HG03565 (cell line): ENCODE data around the gene MMP24.

Experiments used
- ATAC-seq: cut with Tn5 transposase; IDR thresholded peaks from one replicate; pipeline ENCODE4 v1.9.1; 2021; ENCODE audit warnings: mild to moderate bottlenecking, moderate library complexity; ENCODE audit not compliant: unreplicated experiment

The MMP24 gene

DNA sequence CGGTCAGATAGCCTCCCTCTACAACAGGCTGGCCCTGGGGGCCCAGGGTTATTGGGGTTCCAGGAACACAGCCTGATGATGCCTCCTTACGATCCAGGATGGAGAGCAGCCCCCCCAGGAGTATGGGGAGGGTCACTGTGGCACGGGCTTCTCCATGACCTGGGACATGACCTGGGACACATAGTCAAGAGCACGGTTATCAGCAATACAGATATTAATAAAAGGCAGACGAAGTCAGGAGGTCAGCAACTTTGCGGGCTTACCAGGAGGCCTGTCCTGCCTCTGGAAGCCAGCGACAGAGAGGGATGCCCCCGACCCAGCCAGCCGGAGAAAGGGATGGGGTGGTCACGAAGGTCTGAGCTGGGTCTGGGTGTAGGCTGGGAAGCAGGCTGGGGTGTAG lies 50.6 kb downstream of the MMP24 start:
- no peak for ATAC-seq

DNA sequence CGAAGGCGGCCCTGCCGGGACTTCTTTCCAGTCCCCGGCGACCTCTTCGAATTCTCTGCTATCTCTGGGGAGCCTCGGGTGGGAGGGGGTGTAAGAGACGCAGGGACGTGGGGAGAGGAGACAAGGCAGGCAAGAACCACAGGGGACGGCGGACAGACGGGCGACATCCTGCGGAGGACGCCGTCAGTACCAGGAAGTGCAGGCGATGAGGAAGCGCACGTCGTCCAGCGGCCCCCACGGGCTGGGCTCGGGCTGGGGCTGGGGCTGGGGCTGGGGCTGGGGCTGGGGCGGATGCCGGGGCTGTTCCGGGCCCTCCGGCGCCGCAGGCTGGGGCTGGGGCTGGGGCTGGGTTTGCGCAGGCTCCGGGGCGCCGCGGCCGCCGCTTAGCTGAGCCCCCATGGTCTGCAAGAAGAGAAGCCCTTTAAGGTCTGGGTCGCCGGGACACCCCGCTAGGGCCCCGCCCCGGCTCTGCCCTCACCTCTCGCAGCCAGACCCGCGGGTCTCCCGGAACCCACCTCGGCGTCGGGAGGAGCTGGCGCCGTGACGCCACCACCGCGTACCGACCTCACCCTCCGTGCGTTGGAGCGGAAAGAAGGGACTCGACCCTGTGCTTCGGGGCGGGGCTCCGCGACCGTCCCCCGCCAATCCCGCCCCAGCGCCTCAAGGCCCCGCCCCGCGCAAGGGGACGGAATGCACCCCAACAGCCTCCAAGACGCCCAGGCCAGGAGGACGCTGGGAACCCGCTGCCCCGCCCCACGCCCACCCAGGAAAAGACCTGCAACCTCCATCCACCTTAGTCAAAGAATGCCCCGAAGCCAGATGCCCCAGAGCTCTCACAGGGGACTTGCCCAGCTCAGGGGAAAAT lies 51.3 kb downstream of the MMP24 start, which contains the start of gene MMP24OS:
Gene MMP24OS, minus strand, starts transcription at position 592 of the 865 bp plus-strand sequence. Its CDS starts 193 bp downstream, at position 399.
- ATAC-seq = peak; percentile 65

DNA sequence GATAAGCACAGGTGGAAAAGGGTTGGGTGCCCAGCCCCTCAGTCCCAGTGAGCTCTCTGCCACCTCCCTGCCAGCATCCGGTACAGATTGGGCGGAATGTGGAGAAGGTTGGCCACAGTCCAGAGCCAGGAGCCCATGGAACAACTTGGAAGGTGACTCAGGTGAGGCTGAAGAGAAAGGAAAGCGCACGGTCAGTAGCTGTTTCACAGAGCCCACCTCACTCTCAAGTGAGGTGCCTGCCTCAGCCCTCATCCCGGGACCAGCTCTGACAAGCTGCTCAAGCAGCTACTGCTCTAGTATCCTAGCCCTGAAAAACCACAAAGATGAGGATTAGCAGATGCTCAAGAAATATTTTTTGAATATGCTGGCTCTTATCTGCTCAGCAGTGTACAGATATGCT lies 52.5 kb downstream of the MMP24 start:
- ATAC-seq = no peak

DNA sequence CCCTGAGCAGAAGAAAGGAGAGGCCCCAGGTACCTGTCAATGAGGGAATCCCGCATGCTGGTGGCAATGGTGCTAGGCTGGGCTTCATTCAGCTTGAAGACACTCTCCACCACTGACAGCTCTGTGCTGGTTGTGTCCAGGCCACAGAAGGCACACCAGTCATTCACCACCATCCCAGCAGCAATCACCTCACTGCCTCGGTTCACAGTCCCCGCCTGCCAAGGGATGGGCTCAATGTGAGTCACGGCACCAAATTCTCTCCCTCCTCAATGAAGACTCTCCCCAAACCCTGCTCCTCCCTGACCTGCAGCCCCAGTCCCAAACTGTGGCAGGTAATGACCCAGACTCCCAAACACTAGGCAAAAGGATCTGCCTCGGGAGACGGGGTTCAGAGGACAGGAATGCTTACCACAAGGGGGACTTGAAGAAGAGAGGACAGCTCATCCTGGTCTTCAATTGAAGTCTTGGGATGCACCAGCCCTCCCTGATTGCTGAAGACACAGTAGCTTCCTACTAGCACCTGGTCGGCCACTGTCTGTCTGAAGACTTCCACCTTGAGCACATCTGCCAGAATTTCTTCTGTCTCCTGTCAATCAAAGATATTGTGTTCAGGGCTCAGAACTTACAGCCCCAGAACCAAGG lies 53.2 kb downstream of the MMP24 start:
- no peak for ATAC-seq

DNA sequence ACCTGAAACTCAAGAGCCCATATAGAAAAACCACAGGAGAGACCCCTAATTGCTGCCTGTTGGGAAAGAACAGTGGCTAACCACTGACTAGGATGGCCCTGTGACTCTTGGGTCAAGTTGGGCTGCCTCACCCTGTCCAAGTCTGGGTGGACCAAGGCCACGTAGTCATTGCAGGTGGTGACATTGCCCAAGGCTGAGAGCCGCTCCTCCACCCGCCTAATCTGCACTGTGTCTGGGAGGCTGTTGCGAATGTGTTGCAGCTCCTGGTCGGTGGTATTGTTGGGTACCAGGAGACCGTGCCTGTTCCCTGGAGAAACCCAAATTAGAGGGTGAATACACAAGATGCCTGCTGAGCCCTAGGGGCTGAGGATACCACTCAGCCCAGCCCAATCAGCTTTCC lies 54.0 kb downstream of the MMP24 start:
- no peak for ATAC-seq

DNA sequence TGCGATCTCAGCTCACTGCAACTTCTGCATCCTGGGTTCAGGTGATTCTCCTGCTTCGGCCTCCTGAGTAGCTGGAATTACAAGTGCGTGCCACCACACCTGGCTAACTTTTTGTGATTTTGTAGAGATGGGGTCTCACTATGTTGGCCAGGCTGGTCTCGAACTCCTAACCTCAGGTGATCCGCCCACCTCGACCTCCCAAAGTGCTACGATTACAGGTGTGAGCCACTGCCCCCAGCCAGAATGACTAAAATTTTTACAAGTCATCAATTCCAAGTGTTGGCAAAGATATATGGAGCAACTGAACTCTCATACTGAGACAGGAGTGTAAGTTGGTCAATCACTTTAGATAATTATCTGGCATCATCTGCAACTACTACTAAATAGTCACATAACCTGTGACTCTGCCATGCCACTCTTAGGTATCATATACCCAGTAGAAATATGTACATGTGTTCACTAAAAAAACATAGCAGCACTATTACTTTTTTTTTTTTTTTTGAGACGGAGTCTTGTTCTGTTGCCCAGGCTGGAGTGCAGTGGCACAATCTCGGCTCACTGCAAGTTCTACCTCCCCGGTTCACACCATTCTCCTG lies 55.1 kb downstream of the MMP24 start:
- ATAC-seq = no peak

DNA sequence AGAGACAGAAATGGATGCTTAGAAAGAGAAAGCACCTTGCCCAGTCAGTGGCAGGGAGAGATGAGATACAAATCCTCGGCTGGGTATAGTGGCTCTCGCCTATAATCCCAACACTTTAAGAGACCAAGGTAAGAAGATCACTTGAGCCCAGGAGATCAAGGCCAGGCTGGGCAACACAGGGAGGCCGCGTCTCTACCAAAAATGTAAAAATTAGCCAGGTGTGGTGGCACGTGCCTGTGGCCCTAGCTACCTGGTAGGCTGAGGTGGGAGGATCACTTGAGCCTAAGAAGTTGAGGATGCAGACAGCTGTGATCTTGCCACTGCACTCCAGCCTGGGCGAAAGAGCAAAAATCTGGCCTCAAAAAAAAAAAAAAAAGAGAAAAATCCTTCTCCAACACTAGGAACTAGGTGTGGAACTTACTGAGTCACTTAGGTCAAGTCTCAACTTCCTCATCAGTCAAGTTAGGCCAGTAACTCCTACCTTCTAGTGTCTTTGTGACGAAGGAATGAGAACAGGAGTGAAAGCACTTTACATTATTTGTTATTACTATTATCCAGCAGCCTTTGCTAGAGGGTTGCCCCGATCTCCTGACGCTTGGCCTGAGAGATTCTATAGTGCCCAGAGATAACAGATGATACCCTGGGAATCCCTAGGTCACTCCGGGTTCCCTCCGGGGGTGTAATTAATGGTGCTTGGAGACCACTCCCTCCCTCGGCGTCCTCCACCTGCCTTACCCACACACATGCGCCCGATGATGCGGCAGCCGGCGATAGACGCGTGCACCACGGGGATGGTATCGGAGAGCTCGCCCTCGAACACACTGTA lies 57.2 kb downstream of the MMP24 start:
- no peak for ATAC-seq

DNA sequence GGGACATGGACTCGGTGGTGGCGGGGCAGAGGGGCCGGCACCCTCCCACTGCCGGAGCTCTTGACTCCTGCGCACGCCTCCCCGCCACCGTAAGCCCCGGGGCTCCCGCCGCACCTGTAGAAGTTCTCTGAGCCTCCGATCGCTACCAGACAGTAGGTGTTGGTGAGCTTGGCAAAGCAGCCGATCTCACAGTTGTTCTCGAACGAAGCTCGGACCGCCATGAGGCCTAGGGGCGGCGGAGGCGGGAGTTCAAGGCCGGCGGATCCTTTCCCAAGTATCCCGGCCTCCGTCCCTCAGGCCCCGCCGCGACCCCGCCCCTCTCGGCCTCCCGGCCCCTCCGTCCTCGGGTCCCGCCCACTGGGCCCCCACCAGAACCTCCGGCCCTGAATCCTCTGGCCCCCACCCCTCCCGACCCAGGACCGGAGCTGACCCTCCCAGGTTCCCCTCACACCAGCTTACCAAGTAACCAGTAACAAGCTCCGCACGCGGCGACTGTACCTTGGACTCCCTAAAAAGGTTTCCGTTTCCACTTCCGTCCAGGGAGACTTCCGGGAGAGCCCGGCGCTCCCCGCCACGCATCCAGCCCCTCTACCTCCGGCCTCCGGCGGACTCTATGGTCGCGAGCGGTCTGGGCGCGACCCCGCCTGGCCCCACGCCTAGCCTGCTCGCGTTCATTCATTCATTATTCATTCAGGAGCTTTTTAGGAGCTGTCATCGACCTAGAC lies 57.9 kb downstream of the MMP24 start, which contains the start of gene EIF6:
Gene EIF6, minus strand, starts transcription at position 506 of the 725 bp plus-strand sequence. Its CDS starts 285 bp downstream, at position 221.
- peak; percentile 63 for ATAC-seq

DNA sequence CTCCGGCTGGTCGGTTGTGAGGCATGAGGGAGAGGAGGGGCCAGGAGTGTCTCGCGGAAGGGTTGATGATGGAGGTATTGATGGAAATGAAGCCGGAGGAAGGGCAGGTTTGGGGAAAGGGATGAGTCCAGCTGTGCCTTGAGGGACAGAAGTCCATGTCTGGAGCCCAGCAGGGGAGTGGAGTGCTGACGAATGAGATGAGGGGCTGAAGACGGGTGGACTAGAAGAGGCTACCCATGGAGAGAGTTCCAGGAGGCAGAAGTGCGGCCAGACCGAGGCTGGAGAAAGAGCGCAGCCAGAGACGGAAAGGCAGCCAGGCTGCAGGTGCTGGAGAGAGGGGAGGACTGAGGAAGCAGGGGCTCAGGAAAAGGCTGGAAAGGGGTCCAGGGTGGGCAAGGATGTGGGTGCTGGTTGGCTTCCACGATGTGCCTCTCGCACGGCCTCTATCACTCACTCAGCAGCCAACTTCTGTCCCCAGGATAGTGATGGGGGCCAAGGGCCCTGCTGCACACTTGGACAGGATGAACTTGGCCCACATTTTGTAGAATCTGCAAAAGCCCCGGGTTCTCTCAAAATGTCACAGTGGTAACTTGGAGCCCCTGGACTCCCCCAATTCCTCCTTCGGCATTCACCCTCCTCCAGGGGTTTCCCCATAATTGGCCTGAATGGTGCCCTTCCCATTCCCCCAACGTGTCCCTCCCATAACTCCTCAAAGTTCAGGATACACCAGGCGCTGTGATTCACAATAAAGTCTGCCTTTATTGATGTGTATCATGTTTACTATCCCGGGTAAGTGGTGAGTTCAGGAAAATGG lies 58.7 kb downstream of the MMP24 start:
- no peak for ATAC-seq

DNA sequence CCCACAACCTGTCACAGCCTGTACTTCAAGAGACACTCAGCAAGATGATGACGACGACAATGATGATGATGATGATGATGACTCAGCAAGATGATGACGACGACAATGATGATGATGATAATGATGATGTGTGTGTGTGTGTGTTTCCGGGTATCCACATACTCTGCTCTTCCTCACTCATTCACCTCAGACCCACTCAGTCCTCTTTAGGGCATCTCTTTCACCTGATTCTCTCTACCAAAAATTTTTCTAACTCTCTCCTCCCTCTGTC lies 59.3 kb downstream of the MMP24 start:
- ATAC-seq = no peak

DNA sequence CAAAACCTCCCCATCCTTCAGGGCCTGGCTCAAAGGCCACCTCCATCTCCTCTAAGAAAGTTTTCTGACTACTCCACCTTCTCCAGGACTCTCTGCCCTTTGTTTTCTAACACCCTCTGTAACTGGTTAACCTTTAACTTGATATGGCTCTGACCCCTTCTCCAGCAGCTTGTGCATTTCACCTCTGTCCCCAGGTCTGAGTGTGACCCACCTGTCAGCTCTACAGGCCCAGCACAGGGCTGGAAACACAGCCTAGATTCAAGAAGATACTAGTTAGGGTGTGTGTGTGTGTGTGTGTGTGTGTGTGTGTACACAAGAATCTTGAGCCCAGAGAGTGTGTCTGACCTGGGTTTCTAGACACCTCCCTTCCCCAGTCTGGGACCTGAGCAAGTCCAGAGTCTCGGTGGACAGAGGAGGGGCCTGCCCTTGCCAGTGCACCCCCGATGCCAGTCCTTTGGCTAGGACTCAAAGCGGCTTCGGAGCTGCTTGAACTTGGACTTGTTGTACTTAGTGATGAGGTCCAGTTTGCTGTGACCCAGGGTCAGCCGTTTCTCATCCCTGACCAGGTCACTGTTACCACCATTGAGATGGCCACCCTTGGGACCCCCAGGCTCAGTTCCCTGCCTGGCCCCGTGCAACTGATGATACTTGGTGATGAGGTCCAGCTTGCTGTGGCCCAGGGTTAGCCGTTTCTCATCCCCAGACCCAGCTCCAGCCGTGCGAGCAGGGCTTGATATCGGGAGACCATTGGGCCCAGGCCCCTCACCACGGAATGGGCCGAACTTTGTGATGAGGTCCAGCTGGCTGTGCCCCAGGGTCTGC lies 59.8 kb downstream of the MMP24 start:
- ATAC-seq = no peak

DNA sequence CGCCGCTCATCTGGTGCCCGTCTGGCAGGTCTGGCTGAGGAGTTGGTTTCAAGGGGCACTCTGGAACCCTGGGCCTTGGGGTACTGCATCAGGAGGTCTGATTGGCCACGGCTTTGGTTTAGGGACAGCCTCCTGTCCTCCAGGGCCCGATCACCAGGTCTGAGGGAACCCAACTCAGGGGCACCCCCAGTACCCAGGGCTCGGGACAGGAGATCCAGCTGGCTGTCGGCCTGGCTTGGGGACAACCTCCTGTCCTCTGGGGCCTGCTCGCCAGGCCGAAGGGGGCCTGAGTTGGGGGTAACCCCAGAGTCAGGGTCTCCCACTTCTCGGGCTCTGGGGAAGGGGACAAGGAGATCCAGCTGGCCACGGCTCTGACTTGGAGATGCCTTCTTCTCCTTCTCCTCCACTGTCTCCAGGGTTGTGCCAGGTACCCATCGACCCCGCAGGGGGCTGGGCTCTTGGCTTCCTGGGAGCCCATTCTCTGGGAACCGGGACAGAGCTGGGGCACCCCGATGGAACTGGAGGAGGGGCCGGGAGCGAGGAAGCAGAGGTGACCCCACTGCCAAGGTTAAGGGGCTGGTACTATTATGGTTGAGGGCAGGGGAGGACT lies 60.5 kb downstream of the MMP24 start:
- no peak for ATAC-seq

DNA sequence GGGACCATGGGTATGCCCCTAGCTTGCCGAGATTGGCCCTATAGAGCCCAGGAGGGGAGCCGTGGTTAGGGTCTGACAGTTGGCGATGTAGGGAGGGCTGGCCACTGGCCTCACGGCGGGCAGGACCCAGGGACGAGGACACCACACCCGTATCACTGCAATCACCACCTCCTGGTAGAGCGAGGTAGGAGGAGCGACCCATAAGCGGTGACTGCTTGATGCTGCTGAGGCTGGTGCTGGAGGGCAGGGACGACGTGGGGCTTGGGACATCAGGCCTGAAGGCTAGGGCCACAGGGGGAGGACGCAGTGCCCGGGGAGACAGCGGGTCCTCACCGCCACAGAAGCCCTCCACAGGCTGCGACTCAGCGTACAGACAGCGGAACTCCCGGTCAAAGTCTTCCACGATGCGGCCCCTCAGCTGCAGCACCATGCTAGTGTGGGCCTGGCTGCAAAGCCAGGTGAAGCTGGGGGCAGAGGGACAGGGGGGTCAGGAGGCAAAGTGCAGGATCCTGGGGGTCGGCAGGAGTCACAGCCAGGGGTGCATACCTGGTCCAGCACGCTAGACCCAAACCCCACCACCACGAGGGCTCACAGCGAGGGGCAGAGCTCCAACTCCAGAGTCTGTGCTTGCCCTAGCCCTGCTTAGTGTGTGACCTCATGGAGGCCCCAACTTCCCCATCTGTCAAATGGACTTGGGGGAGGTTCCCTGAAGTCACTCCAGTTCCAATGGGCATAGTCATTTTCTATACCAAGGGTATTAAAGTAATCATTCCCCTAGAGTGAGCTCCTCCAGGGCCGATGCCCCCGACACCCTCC lies 61.2 kb downstream of the MMP24 start:
- ATAC-seq = no peak

DNA sequence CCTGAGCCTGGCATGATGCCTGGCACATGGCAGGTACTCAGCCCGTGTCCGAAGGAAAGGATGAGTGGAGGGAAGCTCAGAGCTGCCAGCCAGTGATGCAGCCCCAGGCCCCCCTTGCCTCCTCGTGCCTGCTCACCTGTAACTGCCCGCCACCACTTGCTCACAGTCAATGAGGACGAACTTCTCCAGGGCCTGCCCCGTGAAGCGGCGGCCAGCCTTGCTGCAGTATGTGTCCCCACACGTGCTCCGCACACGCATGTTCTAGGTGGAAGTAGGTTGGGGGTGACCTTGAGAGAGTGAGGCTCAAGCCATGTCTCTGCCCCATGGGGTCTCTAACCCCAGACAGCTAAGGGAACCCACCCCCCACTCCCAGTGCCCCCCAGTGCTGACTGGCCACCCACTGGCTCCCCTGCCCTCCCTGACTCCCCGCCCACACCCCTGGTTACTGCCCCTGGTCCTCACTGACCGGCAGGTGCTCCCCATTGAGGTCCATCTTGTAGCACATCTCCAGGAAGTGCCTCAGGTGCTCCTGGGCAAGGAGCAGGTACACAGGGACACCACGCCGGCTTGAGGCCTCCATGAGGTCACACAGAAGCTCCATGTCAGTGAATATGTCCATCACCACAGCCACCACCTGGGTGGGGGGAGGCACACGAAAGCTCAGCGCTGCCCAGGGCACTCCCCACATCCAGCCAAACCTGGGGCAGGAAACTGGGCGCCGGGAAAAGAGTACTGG lies 62.0 kb downstream of the MMP24 start:
- ATAC-seq = no peak

DNA sequence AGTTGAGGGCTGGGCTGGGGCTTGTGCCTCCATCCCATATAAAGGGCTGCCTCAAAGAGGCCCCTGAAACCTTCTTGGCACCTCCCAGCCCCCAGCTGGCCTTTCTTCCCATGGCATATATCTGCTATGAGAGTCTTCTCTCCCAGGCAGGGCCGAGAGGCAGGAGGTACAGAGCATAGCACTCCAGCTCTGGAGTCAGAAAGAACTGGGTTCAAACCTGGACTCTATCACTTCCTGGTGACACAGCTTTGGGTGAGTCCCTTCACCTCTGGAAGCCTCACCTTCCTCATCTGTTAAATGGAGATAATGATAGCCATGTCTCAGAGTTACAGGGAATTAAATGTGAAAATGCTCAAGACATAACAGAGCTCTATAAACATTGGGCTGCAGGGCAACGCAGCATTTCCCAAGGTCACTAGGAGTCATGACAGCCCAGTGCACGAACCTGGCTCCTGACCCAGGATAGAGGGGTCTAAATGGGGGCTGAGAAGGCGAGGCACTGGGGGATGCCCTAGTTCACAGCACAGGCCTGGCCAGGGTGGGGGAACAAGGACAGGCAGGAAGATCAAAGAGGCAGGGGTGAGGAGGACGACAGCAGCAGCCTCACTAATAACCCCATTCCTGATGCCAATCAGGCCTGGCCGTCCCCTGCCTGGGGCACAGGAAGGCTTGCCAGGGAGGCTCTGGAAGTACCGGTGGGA lies 63.8 kb downstream of the MMP24 start:
- ATAC-seq = no peak

DNA sequence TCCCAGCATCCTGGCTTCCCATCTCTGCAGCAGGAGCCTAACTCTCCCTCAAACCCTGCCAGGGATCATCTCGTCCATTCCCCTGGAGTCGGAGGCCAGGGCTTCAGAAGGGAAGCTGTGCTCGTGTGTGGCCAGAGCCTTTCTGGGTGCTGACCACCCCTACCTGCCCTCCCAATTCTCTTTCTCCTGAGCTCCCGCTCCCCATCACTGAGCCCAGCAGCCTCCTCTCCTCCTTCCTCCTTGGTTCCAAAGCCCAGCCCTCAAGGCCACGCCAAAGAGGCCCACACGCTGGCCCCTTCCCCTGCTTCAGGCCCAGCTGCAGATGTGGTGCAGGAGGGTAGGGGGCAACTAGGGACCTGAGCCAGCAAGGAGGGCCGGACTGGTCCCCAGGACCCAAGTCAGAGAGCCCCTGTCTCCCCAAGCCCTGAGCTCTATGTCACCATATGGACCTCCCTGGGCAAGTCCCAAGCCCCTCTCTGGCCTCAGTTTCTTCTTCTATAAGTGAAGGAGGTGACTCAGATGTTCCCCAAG lies 64.5 kb downstream of the MMP24 start:
- ATAC-seq = no peak
